Tibial nerve (tissue), 4 donors: Measurements from ENCODE around the gene STAT1.

Experiments used
- CTCF ChIP-seq, 5 experiments: fragments of 200-600 bp in 3 of 5; fragments of 450-650 bp in 2 of 5; sonication (generic) in 3 of 5; IDR thresholded peaks; one replicate each; pipeline ENCODE4 v1.5.1; 2016 to 2019; ENCODE audit warnings: antibody characterized with exemption in 5 of 5, mild to moderate bottlenecking in 3 of 5, moderate library complexity in 2 of 5
- EP300 ChIP-seq, 2 donors: sonication (generic); formaldehyde crosslinking; IDR thresholded peaks; one replicate each; pipeline ENCODE4 v1.6.1; 2017; ENCODE audit warnings: antibody characterized with exemption in 2 of 2, mild to moderate bottlenecking in 1 of 2
- POLR2A ChIP-seq, 2 donors: fragments of 450-650 bp; IDR thresholded peaks; one replicate each; pipeline ENCODE4 v1.6.1; 2017; ENCODE audit warnings: antibody characterized with exemption in 2 of 2, mild to moderate bottlenecking in 2 of 2, moderate library complexity in 2 of 2

GRCh38 chr2:191059308-191059707 is 45.3 kb upstream of the STAT1 start:
- TF ChIP-seq CTCF (IDR thresholded peaks at IDR 0.05), result no peak
- no peak for TF ChIP-seq POLR2A (IDR thresholded peaks at IDR 0.05)
- no peak for TF ChIP-seq EP300 (IDR thresholded peaks at IDR 0.05)
